ENCODE measurements around the gene TMEM59. TPM values are rescaled to one million over a fixed set of nuclear protein-coding genes. Genes with fewer than 3 reads are reported as not detected.

TMEM59 gene
- total and polyA plus RNA-seq, 2 of the 8 experiments (the other 6 are each of a cell fraction or from before 2014, with no cell fraction given), result 116 to 139 TPM

- Histone ChIP-seq H2BK20ac (ENCODE audit: low read length) (no peak overlapping the region), H3K9me3 (ENCODE audit: insufficient read depth in 2 of 2, low read depth in 1 of 2, low read length in 1 of 2) (no peaks in the 10 kb centered on the region), H3K4me1 (replicated peaks in 1 of 4; ENCODE audit: control insufficient read depth in 3 of 4, insufficient read depth in 4 of 4, low read length in 3 of 4) (no peaks in the 10 kb centered on the region), H3K79me2 (ENCODE audit: control insufficient read depth in 1 of 2, insufficient read depth in 2 of 2, low read length in 2 of 2) (peaks cover 0 to 4% of the 10 kb centered on the region in 2 experiments; a peak in 2 of 4 replicates), H3K23me2 (ENCODE audit: low read depth, low read length) (no peaks in the 10 kb centered on the region), H3K23ac (ENCODE audit: insufficient read length) (no peak overlapping the region), H2BK12ac (ENCODE audit: low read depth, low read length) (no peak overlapping the region), H3K4me2 (ENCODE audit: insufficient read depth in 1 of 2, low read depth in 2 of 2, low read length in 2 of 2) (no peak overlapping the region), H2AFZ (ENCODE audit: low read length) (no peak overlapping the region), H4K91ac (replicated peaks; ENCODE audit: insufficient read length, low read length) (no peak overlapping the region), H3K18ac (ENCODE audit: extremely low read depth, low read length) (no peak overlapping the region), H3K4me3 (ENCODE audit: extremely low read depth in 1 of 4, insufficient read depth in 2 of 4, low read depth in 3 of 4, low read length in 4 of 4) (no peak overlapping the region), H2AK5ac (ENCODE audit: low read depth, low read length) (no peak overlapping the region), H2BK120ac (replicated peaks; ENCODE audit: low read depth, low read length) (no peak overlapping the region), H3K36me3 (ENCODE audit: control insufficient read depth in 2 of 4, insufficient read depth in 4 of 4, low read length in 3 of 4) (peaks cover 2 to 54% (median 23%) of the 10 kb centered on the region in 4 experiments), H2BK15ac (ENCODE audit: low read length) (no peak overlapping the region), H4K8ac (ENCODE audit: extremely low read depth, insufficient read depth, low read length) (no peak overlapping the region), H3K56ac (replicated peaks; ENCODE audit: insufficient read length, low read depth, low read length) (no peak overlapping the region), H3K79me1 (ENCODE audit: low read depth, low read length) (no peaks in the 10 kb centered on the region), H3K27me3 (replicated peaks in 1 of 4; ENCODE audit: control insufficient read depth in 3 of 4, extremely low read depth in 1 of 4, insufficient read depth in 3 of 4, low read length in 3 of 4) (no peaks in the 10 kb centered on the region), H2BK5ac (ENCODE audit: low read depth, low read length) (no peak overlapping the region), H4K5ac (ENCODE audit: insufficient read length, low read depth, low read length) (no peak overlapping the region), H3K4ac (replicated peaks; ENCODE audit: insufficient read length, low read depth, low read length) (no peak overlapping the region), H3K14ac (ENCODE audit: insufficient read length) (no peak overlapping the region), H3K27ac (ENCODE audit: low read depth, low read length) (no peak overlapping the region), H3K9ac (replicated peaks in 1 of 4; ENCODE audit: extremely low read depth in 1 of 4, low read depth in 3 of 4, low read length in 3 of 4) (no peak overlapping the region), H4K20me1 (replicated peaks in 1 of 2; ENCODE audit: control insufficient read depth in 1 of 2, insufficient read depth in 2 of 2, low read length in 2 of 2) (peaks cover 0 to 3% of the 10 kb centered on the region in 2 experiments)
- POLR2A ChIA-PET (ENCODE audit: partially characterized antibody), result no interaction called here
- DNase-seq (ENCODE audit: low read depth in 1 of 2, low spot score in 2 of 2), result no peak
- WGBS, 2 experiments (ENCODE audit: extremely low coverage in 1 of 2, insufficient coverage in 1 of 2, insufficient read length in 1 of 2, insufficient replicate concordance in 2 of 2, low coverage in 1 of 2, low lambda C conversion rate in 2 of 2, missing lambda C conversion rate in 1 of 2), result 72% methylated on average over 1 of the region's 1 CpG; no CpG with 5 or more reads in 1 of the 2 experiments
- FAIRE-seq, result no peak
- CTCF ChIA-PET (ENCODE audit: partially characterized antibody), result interaction anchor here (1.1 to 1.7 kb wide), 3 partner anchors 10 to 86 kb away, joined by 3 to 4 read pairs (median 3); no protein-coding TSS in a partner anchor
- TF ChIP-seq RNF2 (IDR thresholded peaks at IDR 0.05; ENCODE audit: borderline replicate concordance, low read depth, low read length, missing control alignments, poor library complexity, severe bottlenecking) (no peak), NRF1 (IDR thresholded peaks at IDR 0.05; ENCODE audit: low read depth, low read length) (no peak), HDAC2 (IDR thresholded peaks at IDR 0.05; ENCODE audit: borderline replicate concordance in 1 of 2, low read depth in 2 of 2, low read length in 2 of 2) (no peak), RFX5 (IDR thresholded peaks at IDR 0.05; ENCODE audit: borderline replicate concordance, low read depth, low read length) (no peak), CBX5 (IDR thresholded peaks at IDR 0.05; ENCODE audit: low read depth, low read length) (no peak), CBX8 (IDR thresholded peaks at IDR 0.05; ENCODE audit: borderline replicate concordance, low read depth, low read length) (no peak), EGR1 (IDR thresholded peaks at IDR 0.05; ENCODE audit: borderline replicate concordance, low read depth, low read length) (no peak), TEAD4 (IDR thresholded peaks at IDR 0.05; ENCODE audit: low read depth, low read length) (no peak), SUZ12 (IDR thresholded peaks at IDR 0.05; ENCODE audit: low read length) (no peak), KDM5A (IDR thresholded peaks at IDR 0.05; ENCODE audit: low read length) (no peak), RAD21 (IDR thresholded peaks at IDR 0.05 in 1 of 2, conservative IDR thresholded peaks at IDR 0.05 in 1 of 2; ENCODE audit: low read depth in 2 of 2, low read length in 2 of 2) (no peak), GTF2F1 (IDR thresholded peaks at IDR 0.05; ENCODE audit: borderline replicate concordance, low read depth, low read length) (no peak), RXRA (IDR thresholded peaks at IDR 0.05; ENCODE audit: insufficient read depth, low read depth, low read length) (no peak), SIRT6 (IDR thresholded peaks at IDR 0.05; ENCODE audit: low read length) (no peak)
These were observed 11.2 kb downstream of the TMEM59 start for GRCh38 chr1:54041806-54042205.
